Lower leg skin (tissue), 3 donors: Measurements from ENCODE around the gene KAT6B.

Source experiments
- CTCF ChIP-seq, 3 donors: fragments of 450-650 bp; IDR thresholded peaks; one replicate each; pipeline ENCODE4 v1.5.1; 2016; ENCODE audit warnings: antibody characterized with exemption in 3 of 3, mild to moderate bottlenecking in 3 of 3, moderate library complexity in 2 of 3
- POLR2A ChIP-seq, 2 donors: fragments of 450-650 bp; IDR thresholded peaks; one replicate each; pipeline ENCODE4 v1.6.1; 2016 to 2017; ENCODE audit warnings: antibody characterized with exemption in 2 of 2, mild to moderate bottlenecking in 1 of 2, moderate library complexity in 1 of 2

- no peak for TF ChIP-seq CTCF (IDR thresholded peaks at IDR 0.05)
- no peak for TF ChIP-seq POLR2A (IDR thresholded peaks at IDR 0.05)
Measured at GRCh38 chr10:74877898-74878297, 51.5 kb downstream of the KAT6B start.
